ENCODE measurements around the gene GET4.

Gene GET4

GRCh38 chr7:877312-878232 is 1.2 kb downstream of the GET4 start:
- Histone ChIP-seq H3K9me3 (ENCODE audit: insufficient read depth, low read length) (no peaks in the 10 kb centered on the region), H3K4me1 (ENCODE audit: low read length) (peaks cover 17% of the 10 kb centered on the region), H3K4me2 (ENCODE audit: low read length) (peak overlapping the region; percentile 83), H3K27me3 (ENCODE audit: low read depth, low read length) (no peaks in the 10 kb centered on the region), H3K36me3 (replicated peaks; ENCODE audit: low read depth, low read length) (peaks cover 12% of the 10 kb centered on the region), H3K79me2 (ENCODE audit: low read length) (peaks cover 57% of the 10 kb centered on the region), H3K27ac (ENCODE audit: low read length) (peak overlapping the region; percentile 48), H3K4me3 (ENCODE audit: low read length) (peak overlapping the region; percentile 94), H3K9ac (ENCODE audit: low read length) (peak overlapping the region; percentile 88), H2AFZ (ENCODE audit: low read depth, low read length) (no peak overlapping the region), H4K20me1 (ENCODE audit: insufficient read depth, low read length) (peaks cover 12% of the 10 kb centered on the region)
- TF ChIP-seq, protein P1, sequence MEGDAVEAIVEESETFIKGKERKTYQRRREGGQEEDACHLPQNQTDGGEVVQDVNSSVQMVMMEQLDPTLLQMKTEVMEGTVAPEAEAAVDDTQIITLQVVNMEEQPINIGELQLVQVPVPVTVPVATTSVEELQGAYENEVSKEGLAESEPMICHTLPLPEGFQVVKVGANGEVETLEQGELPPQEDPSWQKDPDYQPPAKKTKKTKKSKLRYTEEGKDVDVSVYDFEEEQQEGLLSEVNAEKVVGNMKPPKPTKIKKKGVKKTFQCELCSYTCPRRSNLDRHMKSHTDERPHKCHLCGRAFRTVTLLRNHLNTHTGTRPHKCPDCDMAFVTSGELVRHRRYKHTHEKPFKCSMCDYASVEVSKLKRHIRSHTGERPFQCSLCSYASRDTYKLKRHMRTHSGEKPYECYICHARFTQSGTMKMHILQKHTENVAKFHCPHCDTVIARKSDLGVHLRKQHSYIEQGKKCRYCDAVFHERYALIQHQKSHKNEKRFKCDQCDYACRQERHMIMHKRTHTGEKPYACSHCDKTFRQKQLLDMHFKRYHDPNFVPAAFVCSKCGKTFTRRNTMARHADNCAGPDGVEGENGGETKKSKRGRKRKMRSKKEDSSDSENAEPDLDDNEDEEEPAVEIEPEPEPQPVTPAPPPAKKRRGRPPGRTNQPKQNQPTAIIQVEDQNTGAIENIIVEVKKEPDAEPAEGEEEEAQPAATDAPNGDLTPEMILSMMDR (IDR thresholded peaks at IDR 0.05; ENCODE audit: low read depth, low read length): no peak

DNA sequence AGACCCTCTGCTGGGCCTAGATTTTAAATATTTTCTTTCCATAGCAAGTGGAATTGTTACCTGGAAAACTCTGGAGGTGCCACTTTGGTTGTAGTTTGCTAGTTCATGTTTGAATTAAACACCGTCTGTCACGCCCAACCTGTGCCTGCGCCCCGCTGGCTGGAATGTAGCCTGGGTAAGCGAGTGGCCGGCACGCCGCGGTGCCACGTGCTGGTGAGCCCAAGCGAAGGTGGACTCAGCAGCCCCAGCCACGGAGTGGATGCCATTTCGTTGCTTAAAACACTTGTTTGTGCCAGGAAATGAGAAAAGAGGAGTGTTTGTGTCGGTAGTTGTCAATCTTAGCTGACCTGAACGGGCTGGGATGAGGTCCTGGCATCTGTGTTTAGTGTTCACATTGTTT is 2.7 kb downstream of the GET4 start:
- H3K4me3 ChIP-seq (ENCODE audit: low read length): no peak overlapping the region
- peaks cover 20% of the 10 kb centered on the region for H4K20me1 ChIP-seq (ENCODE audit: insufficient read depth, low read length)
- peaks cover 72% of the 10 kb centered on the region for H3K79me2 ChIP-seq (ENCODE audit: low read length)
- peaks cover 2% of the 10 kb centered on the region for H3K36me3 ChIP-seq (replicated peaks; ENCODE audit: low read depth, low read length)
- H3K9ac ChIP-seq (ENCODE audit: low read length): no peak overlapping the region
- H3K27ac ChIP-seq (ENCODE audit: low read length): no peak overlapping the region
- no peaks in the 10 kb centered on the region for H3K27me3 ChIP-seq (ENCODE audit: low read depth, low read length)
- no peak overlapping the region for H3K4me2 ChIP-seq (ENCODE audit: low read length)
- peaks cover 9% of the 10 kb centered on the region for H3K4me1 ChIP-seq (ENCODE audit: low read length)
- TF ChIP-seq, protein P1 (IDR thresholded peaks at IDR 0.05; ENCODE audit: low read depth, low read length): no peak
- TF ChIP-seq EZH2phosphoT487 (IDR thresholded peaks at IDR 0.05; ENCODE audit: low read depth): no peak
- H2AFZ ChIP-seq (ENCODE audit: low read depth, low read length): no peak overlapping the region
- H3K9me3 ChIP-seq (ENCODE audit: insufficient read depth, low read length): no peaks in the 10 kb centered on the region

DNA sequence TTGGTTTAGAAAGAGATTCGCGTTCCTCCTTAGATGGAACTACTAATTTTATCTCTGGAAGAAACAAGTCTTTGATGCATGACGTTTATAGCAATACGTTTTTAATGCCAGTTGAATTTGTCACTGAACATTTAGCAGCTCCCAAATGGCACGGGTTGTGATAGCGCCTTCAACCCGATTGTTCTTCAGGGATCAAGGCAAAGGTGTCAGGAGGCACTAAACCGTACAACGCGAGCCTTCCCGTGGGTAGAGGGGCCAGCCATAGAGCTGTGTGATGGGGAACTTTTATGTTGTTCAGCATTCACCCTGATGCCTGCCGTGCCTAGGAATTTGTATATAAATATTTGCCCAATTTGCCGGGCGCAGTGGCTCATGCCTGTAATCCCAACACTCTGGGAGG is 3.4 kb downstream of the GET4 start:
- no peak overlapping the region for H3K4me2 ChIP-seq (ENCODE audit: low read length)
- no peak overlapping the region for H2AFZ ChIP-seq (ENCODE audit: low read depth, low read length)
- TF ChIP-seq, protein P1 (IDR thresholded peaks at IDR 0.05; ENCODE audit: low read depth, low read length): no peak
- no peak for TF ChIP-seq EZH2phosphoT487 (IDR thresholded peaks at IDR 0.05; ENCODE audit: low read depth)
- H3K9me3 ChIP-seq (ENCODE audit: insufficient read depth, low read length): no peaks in the 10 kb centered on the region
- no peak overlapping the region for H3K27ac ChIP-seq (ENCODE audit: low read length)
- H3K4me1 ChIP-seq (ENCODE audit: low read length): peaks cover 9% of the 10 kb centered on the region
- H3K9ac ChIP-seq (ENCODE audit: low read length): no peak overlapping the region
- H3K4me3 ChIP-seq (ENCODE audit: low read length): no peak overlapping the region
- H3K27me3 ChIP-seq (ENCODE audit: low read depth, low read length): no peaks in the 10 kb centered on the region
- H4K20me1 ChIP-seq (ENCODE audit: insufficient read depth, low read length): peaks cover 20% of the 10 kb centered on the region
- H3K36me3 ChIP-seq (replicated peaks; ENCODE audit: low read depth, low read length): peaks cover 2% of the 10 kb centered on the region
- peaks cover 78% of the 10 kb centered on the region for H3K79me2 ChIP-seq (ENCODE audit: low read length)

DNA sequence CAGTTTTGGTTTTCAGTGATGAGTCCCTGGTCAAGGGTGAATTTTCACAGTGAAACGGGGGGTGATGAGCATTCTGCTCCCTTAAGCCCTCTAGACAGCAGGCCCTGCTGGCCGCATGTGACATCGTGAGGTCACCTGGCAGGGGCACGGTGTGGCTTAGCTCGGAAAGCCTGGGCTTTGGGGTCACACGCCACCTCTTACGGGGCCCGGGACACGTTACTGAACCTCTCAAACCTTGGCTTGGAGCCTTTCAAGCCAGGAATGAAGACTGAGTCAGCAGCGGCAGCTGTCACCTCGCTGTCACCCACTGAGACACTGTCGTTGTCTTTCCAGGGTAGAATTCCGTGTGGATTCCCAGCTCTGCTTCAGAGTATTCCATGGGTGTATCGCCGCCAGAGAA is 4.1 kb downstream of the GET4 start:
- Histone ChIP-seq H3K4me1 (ENCODE audit: low read length) (peaks cover 7% of the 10 kb centered on the region), H3K27me3 (ENCODE audit: low read depth, low read length) (no peaks in the 10 kb centered on the region), H2AFZ (ENCODE audit: low read depth, low read length) (no peak overlapping the region), H3K79me2 (ENCODE audit: low read length) (peaks cover 86% of the 10 kb centered on the region), H3K9me3 (ENCODE audit: insufficient read depth, low read length) (no peaks in the 10 kb centered on the region), H3K27ac (ENCODE audit: low read length) (no peak overlapping the region), H4K20me1 (ENCODE audit: insufficient read depth, low read length) (peaks cover 20% of the 10 kb centered on the region), H3K4me3 (ENCODE audit: low read length) (no peak overlapping the region), H3K36me3 (replicated peaks; ENCODE audit: low read depth, low read length) (peaks cover 2% of the 10 kb centered on the region), H3K4me2 (ENCODE audit: low read length) (no peak overlapping the region), H3K9ac (ENCODE audit: low read length) (no peak overlapping the region)
- TF ChIP-seq, protein P1 (IDR thresholded peaks at IDR 0.05; ENCODE audit: low read depth, low read length): no peak
- TF ChIP-seq EZH2phosphoT487 (IDR thresholded peaks at IDR 0.05; ENCODE audit: low read depth): no peak
